ENCODE data around the gene OTUD1. TPM values are rescaled to one million over a fixed set of nuclear protein-coding genes. Genes with fewer than 3 reads are reported as not detected.

Gene OTUD1
- polyA plus RNA-seq, 1 donor from 2014 or later, result 6.0 TPM

- H3K79me2 ChIP-seq (replicated peaks; ENCODE audit: insufficient read depth, low read length), result no peaks in the 10 kb centered on the region
Measured at GRCh38 chr10:23396695-23397094, 42.2 kb upstream of the OTUD1 start.

GRCh38 chr10:23399701-23400144 is 39.2 kb upstream of the OTUD1 start:
- no peaks in the 10 kb centered on the region for H4K20me1 ChIP-seq (ENCODE audit: insufficient read depth)
- H2AFZ ChIP-seq (ENCODE audit: low read depth, low read length), result no peak overlapping the region
- no peaks in the 10 kb centered on the region for H3K36me3 ChIP-seq (ENCODE audit: insufficient read depth, low read length)
- H3K9ac ChIP-seq (ENCODE audit: low read length), result no peak overlapping the region
- no peaks in the 10 kb centered on the region for H3K9me3 ChIP-seq (ENCODE audit: low read length)
- no peaks in the 10 kb centered on the region for H3K27me3 ChIP-seq (ENCODE audit: insufficient read depth, low read depth, low read length)
- no peaks in the 10 kb centered on the region for H3K9me2 ChIP-seq (ENCODE audit: insufficient read depth, low read length)
- H3K4me2 ChIP-seq (ENCODE audit: low read length), result no peak overlapping the region
- TF ChIP-seq, protein P1, sequence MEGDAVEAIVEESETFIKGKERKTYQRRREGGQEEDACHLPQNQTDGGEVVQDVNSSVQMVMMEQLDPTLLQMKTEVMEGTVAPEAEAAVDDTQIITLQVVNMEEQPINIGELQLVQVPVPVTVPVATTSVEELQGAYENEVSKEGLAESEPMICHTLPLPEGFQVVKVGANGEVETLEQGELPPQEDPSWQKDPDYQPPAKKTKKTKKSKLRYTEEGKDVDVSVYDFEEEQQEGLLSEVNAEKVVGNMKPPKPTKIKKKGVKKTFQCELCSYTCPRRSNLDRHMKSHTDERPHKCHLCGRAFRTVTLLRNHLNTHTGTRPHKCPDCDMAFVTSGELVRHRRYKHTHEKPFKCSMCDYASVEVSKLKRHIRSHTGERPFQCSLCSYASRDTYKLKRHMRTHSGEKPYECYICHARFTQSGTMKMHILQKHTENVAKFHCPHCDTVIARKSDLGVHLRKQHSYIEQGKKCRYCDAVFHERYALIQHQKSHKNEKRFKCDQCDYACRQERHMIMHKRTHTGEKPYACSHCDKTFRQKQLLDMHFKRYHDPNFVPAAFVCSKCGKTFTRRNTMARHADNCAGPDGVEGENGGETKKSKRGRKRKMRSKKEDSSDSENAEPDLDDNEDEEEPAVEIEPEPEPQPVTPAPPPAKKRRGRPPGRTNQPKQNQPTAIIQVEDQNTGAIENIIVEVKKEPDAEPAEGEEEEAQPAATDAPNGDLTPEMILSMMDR (IDR thresholded peaks at IDR 0.05; ENCODE audit: poor library complexity, severe bottlenecking), result no peak
- TF ChIP-seq SMC3 (conservative IDR thresholded peaks at IDR 0.05; ENCODE audit: poor library complexity) (no peak), RAD21 (conservative IDR thresholded peaks at IDR 0.05) (no peak), TAF1 (IDR thresholded peaks at IDR 0.05; ENCODE audit: low read depth) (no peak), POLR2AphosphoS5 (IDR thresholded peaks at IDR 0.05) (no peak)
- TF ChIP-seq, protein P2, sequence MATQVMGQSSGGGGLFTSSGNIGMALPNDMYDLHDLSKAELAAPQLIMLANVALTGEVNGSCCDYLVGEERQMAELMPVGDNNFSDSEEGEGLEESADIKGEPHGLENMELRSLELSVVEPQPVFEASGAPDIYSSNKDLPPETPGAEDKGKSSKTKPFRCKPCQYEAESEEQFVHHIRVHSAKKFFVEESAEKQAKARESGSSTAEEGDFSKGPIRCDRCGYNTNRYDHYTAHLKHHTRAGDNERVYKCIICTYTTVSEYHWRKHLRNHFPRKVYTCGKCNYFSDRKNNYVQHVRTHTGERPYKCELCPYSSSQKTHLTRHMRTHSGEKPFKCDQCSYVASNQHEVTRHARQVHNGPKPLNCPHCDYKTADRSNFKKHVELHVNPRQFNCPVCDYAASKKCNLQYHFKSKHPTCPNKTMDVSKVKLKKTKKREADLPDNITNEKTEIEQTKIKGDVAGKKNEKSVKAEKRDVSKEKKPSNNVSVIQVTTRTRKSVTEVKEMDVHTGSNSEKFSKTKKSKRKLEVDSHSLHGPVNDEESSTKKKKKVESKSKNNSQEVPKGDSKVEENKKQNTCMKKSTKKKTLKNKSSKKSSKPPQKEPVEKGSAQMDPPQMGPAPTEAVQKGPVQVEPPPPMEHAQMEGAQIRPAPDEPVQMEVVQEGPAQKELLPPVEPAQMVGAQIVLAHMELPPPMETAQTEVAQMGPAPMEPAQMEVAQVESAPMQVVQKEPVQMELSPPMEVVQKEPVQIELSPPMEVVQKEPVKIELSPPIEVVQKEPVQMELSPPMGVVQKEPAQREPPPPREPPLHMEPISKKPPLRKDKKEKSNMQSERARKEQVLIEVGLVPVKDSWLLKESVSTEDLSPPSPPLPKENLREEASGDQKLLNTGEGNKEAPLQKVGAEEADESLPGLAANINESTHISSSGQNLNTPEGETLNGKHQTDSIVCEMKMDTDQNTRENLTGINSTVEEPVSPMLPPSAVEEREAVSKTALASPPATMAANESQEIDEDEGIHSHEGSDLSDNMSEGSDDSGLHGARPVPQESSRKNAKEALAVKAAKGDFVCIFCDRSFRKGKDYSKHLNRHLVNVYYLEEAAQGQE (IDR thresholded peaks at IDR 0.05; ENCODE audit: borderline replicate concordance), result no peak
- no peak overlapping the region for H3K4me3 ChIP-seq (ENCODE audit: low read length)
- no peaks in the 10 kb centered on the region for H3K79me2 ChIP-seq (replicated peaks; ENCODE audit: insufficient read depth, low read length)
- no peaks in the 10 kb centered on the region for H3F3A ChIP-seq (ENCODE audit: insufficient read depth, low read length, poor library complexity, severe bottlenecking)
- H3K27ac ChIP-seq (ENCODE audit: low read length), result no peak overlapping the region

More at GRCh38 chr10:23396695-23397094, 42.2 kb upstream of the OTUD1 start:
- H3K27me3 ChIP-seq (ENCODE audit: insufficient read depth, low read depth, low read length), result no peaks in the 10 kb centered on the region
- H3K9me2 ChIP-seq (ENCODE audit: insufficient read depth, low read length), result no peaks in the 10 kb centered on the region
- H3K36me3 ChIP-seq (ENCODE audit: insufficient read depth, low read length), result no peaks in the 10 kb centered on the region
- no peaks in the 10 kb centered on the region for H4K20me1 ChIP-seq (ENCODE audit: insufficient read depth)
- no peaks in the 10 kb centered on the region for H3K9me3 ChIP-seq (ENCODE audit: low read length)
- H2AFZ ChIP-seq (ENCODE audit: low read depth, low read length), result no peak overlapping the region
- TF ChIP-seq EP300 (conservative IDR thresholded peaks at IDR 0.05; ENCODE audit: poor library complexity, severe bottlenecking), result no peak
- TF ChIP-seq MXI1 (conservative IDR thresholded peaks at IDR 0.05; ENCODE audit: poor library complexity, severe bottlenecking), result no peak
- TF ChIP-seq RAD21 (conservative IDR thresholded peaks at IDR 0.05), result no peak
- TF ChIP-seq, protein P1 (IDR thresholded peaks at IDR 0.05; ENCODE audit: poor library complexity, severe bottlenecking), result no peak
- H3F3A ChIP-seq (ENCODE audit: insufficient read depth, low read length, poor library complexity, severe bottlenecking), result no peaks in the 10 kb centered on the region
- H3K4me2 ChIP-seq (ENCODE audit: low read length), result no peak overlapping the region
- no peak overlapping the region for H3K4me3 ChIP-seq (ENCODE audit: low read length)
- H3K9ac ChIP-seq (ENCODE audit: low read length), result no peak overlapping the region
- no peak overlapping the region for H3K27ac ChIP-seq (ENCODE audit: low read length)

All from neural cell (in vitro differentiated cells).